ENCODE results near the gene ZNF613. TPM values are rescaled to one million over a fixed set of nuclear protein-coding genes. Genes with fewer than 3 reads are reported as not detected.
A peak's percentile ranks its signal among the peaks of the same experiment; 100 is the strongest.

Gene ZNF613
- total RNA-seq, 1 donor from 2014 or later: 8.9 TPM

GRCh38 chr19:51915324-51915867 is 11.9 kb upstream of the ZNF613 start:
- Mint-ChIP-seq H3K9me3 (peaks cover 18% of the 10 kb centered on the region), H3K4me3 (no peak overlapping the region), H3K36me3 (no peaks in the 10 kb centered on the region), H3K4me1 (ENCODE audit: unreplicated experiment) (no peaks in the 10 kb centered on the region), H3K27me3 (no peaks in the 10 kb centered on the region), H3K27ac (no peak overlapping the region)
- DNase-seq (ENCODE audit: extremely low spot score, unreplicated experiment): no peak
- TF ChIP-seq, protein P1, sequence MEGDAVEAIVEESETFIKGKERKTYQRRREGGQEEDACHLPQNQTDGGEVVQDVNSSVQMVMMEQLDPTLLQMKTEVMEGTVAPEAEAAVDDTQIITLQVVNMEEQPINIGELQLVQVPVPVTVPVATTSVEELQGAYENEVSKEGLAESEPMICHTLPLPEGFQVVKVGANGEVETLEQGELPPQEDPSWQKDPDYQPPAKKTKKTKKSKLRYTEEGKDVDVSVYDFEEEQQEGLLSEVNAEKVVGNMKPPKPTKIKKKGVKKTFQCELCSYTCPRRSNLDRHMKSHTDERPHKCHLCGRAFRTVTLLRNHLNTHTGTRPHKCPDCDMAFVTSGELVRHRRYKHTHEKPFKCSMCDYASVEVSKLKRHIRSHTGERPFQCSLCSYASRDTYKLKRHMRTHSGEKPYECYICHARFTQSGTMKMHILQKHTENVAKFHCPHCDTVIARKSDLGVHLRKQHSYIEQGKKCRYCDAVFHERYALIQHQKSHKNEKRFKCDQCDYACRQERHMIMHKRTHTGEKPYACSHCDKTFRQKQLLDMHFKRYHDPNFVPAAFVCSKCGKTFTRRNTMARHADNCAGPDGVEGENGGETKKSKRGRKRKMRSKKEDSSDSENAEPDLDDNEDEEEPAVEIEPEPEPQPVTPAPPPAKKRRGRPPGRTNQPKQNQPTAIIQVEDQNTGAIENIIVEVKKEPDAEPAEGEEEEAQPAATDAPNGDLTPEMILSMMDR (conservative IDR thresholded peaks at IDR 0.05): no peak

DNA sequence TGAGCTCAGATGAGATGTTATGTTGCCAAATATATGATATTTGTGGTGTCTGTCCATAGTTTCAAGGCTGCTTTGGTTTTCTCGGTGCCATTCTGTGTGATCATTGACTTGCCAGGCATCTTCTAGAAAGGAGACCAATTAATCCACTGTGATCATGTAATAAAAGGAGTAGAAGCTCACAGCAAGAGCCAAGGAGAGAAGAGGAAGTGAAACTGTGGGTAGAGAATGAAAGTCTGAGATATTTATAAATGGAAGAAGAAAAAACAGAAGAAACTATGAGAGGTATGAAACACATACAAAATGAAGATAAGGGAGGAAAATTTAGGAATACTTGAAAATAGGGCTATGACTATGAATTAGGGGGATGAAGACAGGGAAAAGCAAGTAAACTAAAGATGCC is 11.1 kb upstream of the ZNF613 start:
- Mint-ChIP-seq H3K4me3 (no peak overlapping the region), H3K36me3 (no peaks in the 10 kb centered on the region), H3K27me3 (no peaks in the 10 kb centered on the region), H3K4me1 (ENCODE audit: unreplicated experiment) (no peaks in the 10 kb centered on the region), H3K27ac (no peak overlapping the region), H3K9me3 (peaks cover 22% of the 10 kb centered on the region)
- no peak for DNase-seq (ENCODE audit: extremely low spot score, unreplicated experiment)
- TF ChIP-seq, protein P1 (conservative IDR thresholded peaks at IDR 0.05): no peak

GRCh38 chr19:51919606-51920005 is 7.7 kb upstream of the ZNF613 start:
- Mint-ChIP-seq H3K9me3 (peaks cover 13% of the 10 kb centered on the region), H3K36me3 (no peaks in the 10 kb centered on the region), H3K4me3 (no peak overlapping the region), H3K4me1 (ENCODE audit: unreplicated experiment) (no peaks in the 10 kb centered on the region), H3K27ac (no peak overlapping the region), H3K27me3 (no peaks in the 10 kb centered on the region)
- TF ChIP-seq, protein P1 (conservative IDR thresholded peaks at IDR 0.05): no peak
- no peak for DNase-seq (ENCODE audit: extremely low spot score, unreplicated experiment)

DNA sequence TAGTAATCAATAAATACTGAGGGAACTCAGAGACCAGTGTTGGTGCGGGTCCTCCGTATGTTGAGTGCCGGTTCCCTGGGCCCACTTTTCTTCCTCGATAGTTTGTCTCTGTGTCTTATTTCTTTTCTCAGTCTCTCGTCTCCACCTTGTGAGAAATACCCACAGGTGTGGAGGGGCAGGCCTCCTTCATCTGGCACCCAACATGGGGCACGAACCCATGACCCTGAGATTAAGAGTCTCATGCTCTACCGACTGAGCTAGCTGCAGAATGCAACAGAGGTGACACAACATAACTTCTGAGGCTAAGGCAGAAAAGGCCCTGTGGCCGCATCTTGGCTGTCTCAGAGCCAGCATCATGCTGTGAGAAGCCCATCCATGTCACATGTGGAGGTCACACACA is 5.3 kb upstream of the ZNF613 start:
- H3K27ac Mint-ChIP-seq: no peak overlapping the region
- H3K36me3 Mint-ChIP-seq: peaks cover 6% of the 10 kb centered on the region
- peaks cover 23% of the 10 kb centered on the region for H3K9me3 Mint-ChIP-seq
- H3K4me3 Mint-ChIP-seq: no peak overlapping the region
- H3K27me3 Mint-ChIP-seq: no peaks in the 10 kb centered on the region
- peaks cover 4% of the 10 kb centered on the region for H3K4me1 Mint-ChIP-seq (ENCODE audit: unreplicated experiment)
- no peak for DNase-seq (ENCODE audit: extremely low spot score, unreplicated experiment)
- TF ChIP-seq, protein P1 (conservative IDR thresholded peaks at IDR 0.05): no peak

GRCh38 chr19:51926426-51926783 is 867 bp upstream of the ZNF613 start:
- Mint-ChIP-seq H3K27ac (peak overlapping the region; percentile 98), H3K36me3 (peaks cover 21% of the 10 kb centered on the region), H3K9me3 (peaks cover 20% of the 10 kb centered on the region)

More at GRCh38 chr19:51926426-51926783, 867 bp upstream of the ZNF613 start:
- peaks cover 8% of the 10 kb centered on the region for H3K4me1 Mint-ChIP-seq (ENCODE audit: unreplicated experiment)
- DNase-seq (ENCODE audit: extremely low spot score, unreplicated experiment): no peak
- no peaks in the 10 kb centered on the region for H3K27me3 Mint-ChIP-seq
- TF ChIP-seq, protein P1 (conservative IDR thresholded peaks at IDR 0.05): no peak
- H3K4me3 Mint-ChIP-seq: peak overlapping the region; percentile 98
